Eye (tissue), 1 donor: ENCODE measurements around the gene CMTM5.

Experiments used
- DNase-seq: peaks from one replicate; pipeline ENCODE4 v3.0.0-alpha.2; 2015

CMTM5 gene

GRCh38 chr14:23358553-23359166, 18.2 kb upstream of the CMTM5 start:
- no peak for DNase-seq

GRCh38 chr14:23359167-23359626, 17.6 kb upstream of the CMTM5 start:
- no peak for DNase-seq

GRCh38 chr14:23359722-23360447, 17.0 kb upstream of the CMTM5 start:
- DNase-seq, result no peak

- no peak for DNase-seq
These were observed 16.4 kb upstream of the CMTM5 start for GRCh38 chr14:23360496-23360895.

- DNase-seq, result peak; percentile 16
These were observed 15.5 kb upstream of the CMTM5 start for GRCh38 chr14:23361320-23361719.

- no peak for DNase-seq
These were observed 15.1 kb upstream of the CMTM5 start for GRCh38 chr14:23361763-23362162.

GRCh38 chr14:23362200-23362599, 14.6 kb upstream of the CMTM5 start:
- peak; percentile 48 for DNase-seq

- peak; percentile 88 for DNase-seq
These were observed 12.4 kb upstream of the CMTM5 start for GRCh38 chr14:23364164-23365035.

GRCh38 chr14:23365036-23365731, 11.7 kb upstream of the CMTM5 start, which contains the start of gene EFS:
EFS (minus strand) TSS chr14:23365172; CDS start chr14:23365025, 147 bp downstream.
- peak; percentile 71 for DNase-seq

- peak; percentile 98 for DNase-seq
These were observed 11.0 kb upstream of the CMTM5 start for GRCh38 chr14:23365732-23366425.

- DNase-seq, result peak; percentile 95
These were observed 10.4 kb upstream of the CMTM5 start for GRCh38 chr14:23366426-23366921.

GRCh38 chr14:23370221-23370620, 6.6 kb upstream of the CMTM5 start:
- no peak for DNase-seq

- DNase-seq, result no peak
These were observed 5.0 kb upstream of the CMTM5 start for GRCh38 chr14:23371865-23372264.

GRCh38 chr14:23372509-23372908, 4.3 kb upstream of the CMTM5 start, which contains the start of gene IL25:
IL25 (plus strand) TSS chr14:23372809.
- DNase-seq, result no peak

GRCh38 chr14:23373041-23373440, 3.8 kb upstream of the CMTM5 start:
- DNase-seq, result no peak

GRCh38 chr14:23375527-23376251, 1.2 kb upstream of the CMTM5 start:
- no peak for DNase-seq

- no peak for DNase-seq
These were observed 328 bp downstream of the CMTM5 start for GRCh38 chr14:23377198-23377550.

GRCh38 chr14:23377573-23378563, 1.0 kb downstream of the CMTM5 start:
- no peak for DNase-seq

- no peak for DNase-seq
These were observed 1.9 kb downstream of the CMTM5 start for GRCh38 chr14:23378612-23379220.
